LNCAP (cell line): ENCODE results near the gene PDCL3.

Experiments used
- CTCF ChIP-seq: fragments of 450-650 bp; IDR thresholded peaks from 2 replicates; pipeline ENCODE4 v1.5.1; 2017; ENCODE audit warnings: mild to moderate bottlenecking

PDCL3 gene

DNA sequence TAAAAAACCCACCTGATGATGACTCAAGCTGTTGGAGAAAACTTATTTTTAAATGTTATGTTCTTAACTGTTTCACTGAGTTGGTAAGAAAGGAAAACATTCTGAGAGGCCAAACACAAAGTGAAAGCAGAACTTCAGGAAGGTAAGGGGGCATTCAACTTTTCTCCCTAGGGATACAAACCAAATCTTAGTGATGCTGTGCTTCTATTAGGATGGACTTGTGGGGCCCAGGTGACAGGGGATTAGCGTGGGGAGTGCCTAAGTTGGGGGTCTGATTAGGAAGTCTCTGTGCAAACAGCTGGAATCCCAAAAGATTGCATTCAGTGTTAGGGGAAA is 18.5 kb downstream of the PDCL3 start:
- TF ChIP-seq CTCF: no peak

GRCh38 chr2:100584816-100585215 is 22.0 kb downstream of the PDCL3 start:
- TF ChIP-seq CTCF: no peak

DNA sequence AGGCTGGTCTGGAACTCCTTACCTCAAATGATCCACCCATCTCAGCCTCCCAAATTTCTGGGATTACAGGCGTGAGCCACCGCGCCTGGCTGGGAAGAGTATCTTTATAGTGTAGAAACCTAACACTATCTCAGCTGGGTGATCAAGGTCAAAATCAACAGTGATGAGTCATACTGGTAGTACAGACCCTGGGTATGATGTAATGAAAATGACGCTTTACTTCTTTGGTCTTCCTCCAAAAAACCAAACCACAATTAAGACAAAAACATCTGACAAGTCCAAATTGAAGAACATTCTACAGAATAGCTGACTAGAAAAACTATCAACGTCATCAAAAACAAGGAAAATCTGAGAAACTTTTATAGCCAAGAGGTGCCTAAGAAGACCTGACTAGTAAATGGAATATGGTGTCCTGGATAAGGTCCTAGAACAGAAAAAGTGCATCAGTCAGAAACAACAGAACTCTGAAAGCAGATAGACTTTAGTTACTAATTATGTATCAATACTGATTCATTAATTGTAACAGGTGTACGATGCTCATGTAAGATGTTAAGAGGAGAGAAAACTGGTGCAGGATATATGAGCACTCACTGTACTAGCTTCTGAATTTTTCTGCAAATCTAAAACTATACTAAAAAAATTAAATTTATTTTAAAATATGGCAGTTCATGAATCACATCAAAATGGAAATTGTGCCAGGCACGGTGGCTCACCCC is 25.4 kb downstream of the PDCL3 start:
- TF ChIP-seq CTCF: no peak

- no peak for TF ChIP-seq CTCF
Observed at GRCh38 chr2:100589527-100589926, 26.7 kb downstream of the PDCL3 start.

- TF ChIP-seq CTCF: no peak
Observed at GRCh38 chr2:100592226-100592625, 29.4 kb downstream of the PDCL3 start.

DNA sequence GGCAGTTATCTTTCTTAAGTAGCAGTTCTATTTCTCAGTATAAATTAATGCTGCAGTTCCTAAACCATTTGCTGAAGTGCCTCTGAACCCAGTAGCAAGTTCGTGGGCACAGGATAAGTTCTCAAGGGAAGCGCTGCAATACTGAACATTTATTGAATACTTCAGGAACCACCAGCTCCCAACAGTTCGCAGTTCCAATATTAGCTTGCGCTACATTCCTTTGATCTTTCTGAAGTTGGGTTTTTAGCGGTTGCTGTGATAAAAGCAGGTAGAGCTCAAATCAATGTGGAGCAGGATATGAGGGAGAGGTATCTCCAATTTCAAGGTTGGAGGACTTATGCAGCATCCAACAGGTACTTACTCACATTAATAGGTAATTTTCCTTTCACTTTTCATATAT is 33.7 kb downstream of the PDCL3 start:
- no peak for TF ChIP-seq CTCF

GRCh38 chr2:100599566-100599965 is 36.8 kb downstream of the PDCL3 start:
- TF ChIP-seq CTCF: no peak

GRCh38 chr2:100601661-100602060 is 38.9 kb downstream of the PDCL3 start:
- no peak for TF ChIP-seq CTCF
